H54 (cell line): Measurements from ENCODE around the gene HOXA2.
A peak's percentile ranks its signal among the peaks of the same experiment; 100 is the strongest.

Source experiments
- DNase-seq: peaks from one replicate; pipeline ENCODE4 v3.0.0; 2011; ENCODE audit warnings: low spot score, mixed read lengths; ENCODE audit not compliant: insufficient read length
- FAIRE-seq: peaks from 3 replicates; lab custom pipeline; 2011; peaks lifted over from hg19 to GRCh38; lab: Jason Lieb, UNC
- POLR2A ChIP-seq: IDR thresholded peaks from 2 replicates; pipeline ENCODE4 v1.6.1; 2011; ENCODE audit warnings: low read depth, mild to moderate bottlenecking, low read length

The HOXA2 gene

DNA sequence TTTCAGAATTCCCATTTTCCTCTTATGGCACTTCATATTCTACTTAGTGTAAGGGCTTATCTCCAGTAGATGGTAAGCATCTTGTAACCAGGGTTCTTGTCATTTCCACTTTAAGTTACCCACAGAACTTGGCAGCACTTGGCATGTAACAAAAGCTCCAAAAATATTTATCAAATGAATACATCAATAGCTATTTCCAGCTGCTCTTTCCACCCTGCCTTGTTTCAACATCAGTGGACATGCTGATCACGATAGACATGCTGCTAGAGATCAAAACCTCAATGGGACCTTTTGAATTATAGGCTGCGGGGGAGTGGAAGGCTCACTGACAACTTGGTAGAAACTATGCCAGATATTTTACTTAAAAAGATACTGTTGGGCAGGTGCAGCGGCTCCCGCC is 39.5 kb downstream of the HOXA2 start:
- TF ChIP-seq POLR2A, result no peak
- no peak for FAIRE-seq
- DNase-seq, result no peak

- TF ChIP-seq POLR2A, result no peak
- no peak for DNase-seq
- FAIRE-seq, result peak; percentile 53
These were observed 49.3 kb downstream of the HOXA2 start for GRCh38 chr7:27053153-27053552.

GRCh38 chr7:27051451-27051850 is 51.0 kb downstream of the HOXA2 start:
- TF ChIP-seq POLR2A, result no peak
- no peak for FAIRE-seq
- DNase-seq, result no peak
